Measurements from ENCODE around the gene SPRR3. TPM values are rescaled to one million over a fixed set of nuclear protein-coding genes. Genes with fewer than 3 reads are reported as not detected.

SPRR3 gene
- total RNA-seq, 1 donor from 2014 or later, result not detected

DNA sequence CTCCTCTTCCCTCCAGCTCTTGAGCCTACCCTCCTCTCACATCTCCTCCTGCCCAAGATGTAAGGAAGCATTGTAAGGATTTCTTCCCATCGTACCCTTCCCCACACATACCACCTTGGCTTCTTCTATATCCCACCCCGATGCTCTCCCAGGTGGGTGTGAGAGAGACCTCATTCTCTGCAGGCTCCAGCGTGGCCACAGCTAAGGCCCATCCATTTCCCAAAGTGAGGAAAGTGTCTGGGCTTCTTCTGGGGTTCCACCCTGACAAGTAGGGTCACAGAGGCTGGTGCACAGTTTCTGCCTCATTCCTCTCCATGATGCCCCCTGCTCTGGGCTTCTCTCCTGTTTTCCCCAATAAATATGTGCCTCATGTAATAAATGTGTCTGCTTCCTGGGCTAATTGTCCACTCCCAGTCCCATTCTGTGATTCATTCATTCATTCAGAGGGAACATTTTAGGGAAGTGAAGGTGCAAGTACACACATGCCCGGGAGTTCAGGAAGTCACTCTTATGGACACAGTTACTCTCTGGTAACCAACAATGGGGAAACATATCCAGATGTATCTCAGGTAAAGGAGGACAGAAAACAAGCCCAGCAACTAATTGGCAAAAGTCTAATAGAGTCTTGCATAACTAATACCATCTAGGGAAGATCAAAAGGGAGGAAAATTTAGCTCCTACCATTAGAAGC, 29.2 kb upstream of the SPRR3 start:
- no peaks in the 10 kb centered on the region for H3K36me3 Mint-ChIP-seq
- no peaks in the 10 kb centered on the region for H3K4me1 Mint-ChIP-seq
- no peak for DNase-seq (ENCODE audit: low spot score in 2 of 2, unreplicated experiment in 2 of 2)
- peaks cover 16% of the 10 kb centered on the region for H3K27me3 Mint-ChIP-seq (ENCODE audit: low read depth)
- H3K9me3 Mint-ChIP-seq, result peaks cover 18% of the 10 kb centered on the region
- TF ChIP-seq, protein P1, sequence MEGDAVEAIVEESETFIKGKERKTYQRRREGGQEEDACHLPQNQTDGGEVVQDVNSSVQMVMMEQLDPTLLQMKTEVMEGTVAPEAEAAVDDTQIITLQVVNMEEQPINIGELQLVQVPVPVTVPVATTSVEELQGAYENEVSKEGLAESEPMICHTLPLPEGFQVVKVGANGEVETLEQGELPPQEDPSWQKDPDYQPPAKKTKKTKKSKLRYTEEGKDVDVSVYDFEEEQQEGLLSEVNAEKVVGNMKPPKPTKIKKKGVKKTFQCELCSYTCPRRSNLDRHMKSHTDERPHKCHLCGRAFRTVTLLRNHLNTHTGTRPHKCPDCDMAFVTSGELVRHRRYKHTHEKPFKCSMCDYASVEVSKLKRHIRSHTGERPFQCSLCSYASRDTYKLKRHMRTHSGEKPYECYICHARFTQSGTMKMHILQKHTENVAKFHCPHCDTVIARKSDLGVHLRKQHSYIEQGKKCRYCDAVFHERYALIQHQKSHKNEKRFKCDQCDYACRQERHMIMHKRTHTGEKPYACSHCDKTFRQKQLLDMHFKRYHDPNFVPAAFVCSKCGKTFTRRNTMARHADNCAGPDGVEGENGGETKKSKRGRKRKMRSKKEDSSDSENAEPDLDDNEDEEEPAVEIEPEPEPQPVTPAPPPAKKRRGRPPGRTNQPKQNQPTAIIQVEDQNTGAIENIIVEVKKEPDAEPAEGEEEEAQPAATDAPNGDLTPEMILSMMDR (IDR thresholded peaks at IDR 0.05; ENCODE audit: unreplicated experiment), result no peak
- H3K4me3 Mint-ChIP-seq, result no peak overlapping the region
- no peak overlapping the region for H3K27ac Mint-ChIP-seq

GRCh38 chr1:152976688-152977087, 24.9 kb upstream of the SPRR3 start:
- Mint-ChIP-seq H3K27me3 (ENCODE audit: low read depth) (peaks cover 17% of the 10 kb centered on the region), H3K4me1 (no peaks in the 10 kb centered on the region), H3K27ac (no peak overlapping the region), H3K9me3 (peaks cover 18% of the 10 kb centered on the region), H3K4me3 (no peak overlapping the region), H3K36me3 (no peaks in the 10 kb centered on the region)
- no peak for DNase-seq (ENCODE audit: low spot score in 2 of 2, unreplicated experiment in 2 of 2)
- TF ChIP-seq, protein P1 (IDR thresholded peaks at IDR 0.05; ENCODE audit: unreplicated experiment), result no peak

DNA sequence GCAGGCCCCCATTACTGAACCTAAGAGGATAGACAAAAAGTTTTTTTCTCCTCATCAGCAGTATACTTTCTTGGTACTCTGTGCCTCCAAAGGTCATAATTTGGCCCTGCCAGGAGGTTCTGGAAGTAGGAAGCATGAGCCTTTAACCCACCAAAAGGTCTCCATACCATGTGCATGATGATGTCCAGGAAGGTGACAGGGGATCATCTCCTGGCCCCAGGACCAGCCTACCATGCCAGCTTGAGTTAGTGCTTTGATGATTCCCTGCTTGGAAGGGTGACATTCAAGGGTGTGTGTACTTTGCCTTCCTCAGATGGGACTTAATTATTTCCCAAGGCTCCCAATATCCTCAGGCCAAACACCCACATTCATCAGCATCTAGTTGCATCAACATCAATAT, 23.9 kb upstream of the SPRR3 start:
- Mint-ChIP-seq H3K9me3 (peaks cover 18% of the 10 kb centered on the region), H3K27ac (no peak overlapping the region)
- TF ChIP-seq, protein P1 (IDR thresholded peaks at IDR 0.05; ENCODE audit: unreplicated experiment), result no peak

DNA sequence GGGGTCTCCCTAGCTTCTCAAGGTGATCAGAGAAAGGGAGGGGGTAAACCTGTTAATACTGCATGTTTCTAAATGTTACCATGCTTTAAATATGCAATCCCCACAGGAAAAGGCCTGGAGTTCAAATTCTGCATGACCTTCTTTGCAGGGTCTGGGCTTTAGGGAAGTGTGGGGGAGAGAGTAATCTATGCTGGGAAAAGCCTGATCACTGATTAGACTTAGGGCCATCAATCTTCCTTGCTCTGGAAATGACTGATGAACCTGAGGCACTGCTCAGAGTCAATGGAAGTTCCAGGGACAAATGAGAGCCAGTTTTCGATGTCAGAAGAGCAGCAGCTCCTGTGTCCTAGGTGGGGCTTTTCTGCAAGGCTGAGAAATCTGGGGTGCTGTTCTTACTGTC, 20.9 kb upstream of the SPRR3 start:
- TF ChIP-seq, protein P1 (IDR thresholded peaks at IDR 0.05; ENCODE audit: unreplicated experiment), result no peak
- Mint-ChIP-seq H3K36me3 (no peaks in the 10 kb centered on the region), H3K27ac (no peak overlapping the region), H3K9me3 (peaks cover 4% of the 10 kb centered on the region), H3K27me3 (ENCODE audit: low read depth) (peaks cover 12% of the 10 kb centered on the region), H3K4me1 (no peaks in the 10 kb centered on the region), H3K4me3 (no peak overlapping the region)
- DNase-seq (ENCODE audit: low spot score in 2 of 2, unreplicated experiment in 2 of 2), result no peak

More for the DNA sequence above, 23.9 kb upstream of the SPRR3 start:
- H3K36me3 Mint-ChIP-seq, result no peaks in the 10 kb centered on the region
- no peaks in the 10 kb centered on the region for H3K4me1 Mint-ChIP-seq
- DNase-seq (ENCODE audit: low spot score in 2 of 2, unreplicated experiment in 2 of 2), result no peak
- H3K27me3 Mint-ChIP-seq (ENCODE audit: low read depth), result peaks cover 16% of the 10 kb centered on the region
- H3K4me3 Mint-ChIP-seq, result no peak overlapping the region

DNA sequence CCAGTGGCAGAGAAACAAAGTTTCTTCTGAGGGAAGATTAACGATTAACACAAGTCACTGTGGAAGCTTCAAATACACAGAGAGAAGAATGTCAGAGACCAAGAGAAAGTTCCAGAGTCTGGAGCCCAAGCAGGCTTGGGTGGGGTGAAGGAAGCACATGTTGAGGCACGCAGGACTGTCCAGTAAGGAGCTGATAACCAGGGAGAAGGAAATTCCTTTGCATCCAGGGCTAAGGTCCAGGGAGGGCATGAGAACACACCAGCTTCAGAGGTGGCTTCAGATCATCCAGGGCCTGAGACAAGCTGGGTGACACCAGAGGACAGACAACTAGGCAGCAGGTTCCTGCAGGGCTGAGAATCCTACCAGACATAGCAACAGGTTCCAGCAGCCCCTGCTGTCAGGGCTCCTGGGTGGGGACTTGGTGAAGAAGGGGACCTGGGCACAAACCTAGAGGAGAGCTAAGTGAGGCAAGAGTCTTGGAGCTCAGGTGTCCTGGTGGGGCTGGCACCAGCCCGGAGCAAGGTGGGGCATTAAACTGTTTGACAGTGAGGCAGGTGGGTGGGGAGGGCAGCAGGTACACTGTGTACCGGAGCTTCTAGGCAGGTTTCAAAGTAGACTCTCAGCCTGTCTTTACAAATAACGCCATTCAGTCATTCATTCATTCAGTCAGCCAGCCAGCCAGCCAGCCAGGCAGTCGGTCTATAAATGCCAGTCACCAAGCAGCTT, 20.2 kb upstream of the SPRR3 start:
- no peak overlapping the region for H3K27ac Mint-ChIP-seq
- peaks cover 15% of the 10 kb centered on the region for H3K27me3 Mint-ChIP-seq (ENCODE audit: low read depth)
- H3K4me1 Mint-ChIP-seq, result no peaks in the 10 kb centered on the region

More for the DNA sequence above, 20.2 kb upstream of the SPRR3 start:
- H3K36me3 Mint-ChIP-seq, result no peaks in the 10 kb centered on the region
- TF ChIP-seq, protein P1 (IDR thresholded peaks at IDR 0.05; ENCODE audit: unreplicated experiment), result no peak
- H3K4me3 Mint-ChIP-seq, result no peak overlapping the region
- DNase-seq (ENCODE audit: low spot score in 2 of 2, unreplicated experiment in 2 of 2), result no peak
- H3K9me3 Mint-ChIP-seq, result peaks cover 4% of the 10 kb centered on the region

Measured in mesothelial cell of epicardium (in vitro differentiated cells).